T-helper 17 cell (primary cell): Measurements from ENCODE around the gene RAET1G. TPM values are rescaled to one million over a fixed set of nuclear protein-coding genes. Genes with fewer than 3 reads are reported as not detected.

Experiments
- total RNA-seq, 4 donors: library from RNA in 2 of 4; stranded (reverse) in 2 of 4; gene quantifications; one replicate each; pipeline ENCODE4 v1.2.3 and lab custom pipeline; 2022 to 2026

The RAET1G gene
- total RNA-seq, 2 donors from 2014 or later: not detected

Other genes with a start within 250 kb of the RAET1G start
- 10 to 100 TPM; 35.4 to 43.6 TPM for gene LATS1, start 205.0 kb downstream of the RAET1G start, total RNA-seq
- 10 to 100 TPM; 13.7 to 16.3 TPM for gene NUP43, start 176.6 kb downstream of the RAET1G start, total RNA-seq
- gene PCMT1, start 173.4 kb downstream of the RAET1G start, total RNA-seq: 10 to 100 TPM; 32.4 to 32.9 TPM
- gene LRP11, start 58.8 kb downstream of the RAET1G start, total RNA-seq: 1 to 10 TPM; 1.8 to 2.5 TPM
- under 1 TPM in 1 of 2 donors, not detected in 1; 0.55 TPM for gene RAET1E, start 25.0 kb downstream of the RAET1G start, total RNA-seq
- 1 to 10 TPM; 2.8 to 3.7 TPM for gene ULBP2, start 18.9 kb upstream of the RAET1G start, total RNA-seq
- under 1 TPM in 1 of 2 donors, not detected in 1; 0.20 TPM for gene ULBP1, start 40.8 kb upstream of the RAET1G start, total RNA-seq
- gene RAET1L, start 102.4 kb upstream of the RAET1G start, total RNA-seq: not detected
- gene ULBP3, start 146.0 kb upstream of the RAET1G start, total RNA-seq: 1 to 10 TPM in 1 of 2 donors, under 1 TPM in 1; 0.68 to 1.6 TPM
- not detected for gene PPP1R14C, start 219.9 kb upstream of the RAET1G start, total RNA-seq